Panc1 (cell line): ENCODE measurements around the gene CATSPERB. TPM values are rescaled to one million over a fixed set of nuclear protein-coding genes. Genes with fewer than 3 reads are reported as not detected.

Source experiments
- ATAC-seq: fragments of 200-7000 bp; cut with Tn5 transposase; 2 replicates; pipeline ENCODE4 v1.9.1; 2020; ENCODE audit warnings: mild to moderate bottlenecking, moderate library complexity
- BruUV-seq: library from RNA; stranded (reverse); fragments of 400-500 nt; replicated peaks from 2 replicates; lab custom pipeline; 2021; lab: Mats Ljungman, UMichigan
- CTCF ChIA-PET: fragments of 300-600 bp; sonication (Branson Sonifier 250); formaldehyde crosslinking; loops from one replicate; lab custom pipeline; 2022; ENCODE audit warnings: antibody characterized with exemption; lab: Charles Lee
- POLR2A ChIA-PET: fragments of 300-600 bp; sonication (Branson Sonifier 250); formaldehyde crosslinking; loops from one replicate; lab custom pipeline; 2022; ENCODE audit warnings: antibody characterized with exemption; lab: Charles Lee
- DNase-seq: peaks from one replicate; pipeline ENCODE4 v3.0.0-alpha.2; 2010; ENCODE audit warnings: low read depth, low spot score
- H3K27ac ChIP-seq: 2 replicates; pipeline ENCODE4 v1.5.1; 2011; ENCODE audit warnings: mild to moderate bottlenecking, low read length, inconsistent platforms
- H3K27me3 ChIP-seq: fragments of 200-500 bp; sonication (Bioruptor generic); 2 replicates; pipeline ENCODE4 v1.6.0; 2014; ENCODE audit warnings: low read length, inconsistent platforms; ENCODE audit not compliant: control insufficient read depth, insufficient read depth
- H3K36me3 ChIP-seq: fragments of 200-500 bp; sonication (Bioruptor generic); 2 replicates; pipeline ENCODE4 v1.5.1; 2014; ENCODE audit warnings: inconsistent platforms, mild to moderate bottlenecking, low read length, moderate library complexity; ENCODE audit not compliant: control insufficient read depth, insufficient read depth
- H3K4me1 ChIP-seq: 2 replicates; pipeline ENCODE4 v1.5.1; 2011; ENCODE audit warnings: inconsistent platforms, mild to moderate bottlenecking, low read length, moderate library complexity; ENCODE audit not compliant: control insufficient read depth, insufficient read depth
- H3K4me3 ChIP-seq, 2 experiments: 2 replicates each; pipeline ENCODE4 v1.5.1; 2011 to 2012; ENCODE audit warnings: low read depth in 2 of 2, low read length in 2 of 2, mild to moderate bottlenecking in 2 of 2, inconsistent platforms in 1 of 2, moderate library complexity in 1 of 2
- H3K9me3 ChIP-seq: fragments of 200-500 bp; sonication (Bioruptor generic); 2 replicates; pipeline ENCODE4 v1.5.1; 2014; ENCODE audit warnings: low read depth, mild to moderate bottlenecking, inconsistent platforms, low read length, moderate library complexity; ENCODE audit not compliant: control insufficient read depth, insufficient read depth
- CTCF ChIP-seq: fragments of 450-650 bp; IDR thresholded peaks from 2 replicates; pipeline ENCODE4 v1.5.1; 2017; ENCODE audit warnings: mild to moderate bottlenecking
- POLR2AphosphoS5 ChIP-seq: IDR thresholded peaks from 2 replicates; pipeline ENCODE4 v1.6.1; 2012; ENCODE audit warnings: mild to moderate bottlenecking, low read depth, low read length, moderate library complexity
- REST ChIP-seq, 2 experiments: IDR thresholded peaks; 2 replicates each; pipeline ENCODE4 v1.6.1; 2011 to 2012; ENCODE audit warnings: low read depth in 2 of 2, control low read depth in 1 of 2, low read length in 1 of 2, mild to moderate bottlenecking in 1 of 2, moderate library complexity in 1 of 2; ENCODE audit not compliant: insufficient read depth in 1 of 2
- SIN3A ChIP-seq: IDR thresholded peaks from 2 replicates; pipeline ENCODE4 v1.6.1; 2012; ENCODE audit warnings: low read depth, mild to moderate bottlenecking, low read length, moderate library complexity, borderline replicate concordance; ENCODE audit not compliant: insufficient read depth
- TCF7L2 ChIP-seq: IDR thresholded peaks from 2 replicates; pipeline ENCODE4 v1.6.1; 2011; ENCODE audit warnings: mild to moderate bottlenecking, low read depth, low read length, inconsistent platforms
- in situ Hi-C: cut with HindIII; loops from 2 replicates; pipeline ENCODE4 v1.10.0; 2016; ENCODE audit warnings: low sequenced_read_pairs, low pct_unique_long_range_greater_than_20kb
- intact Hi-C: fragments of 100-400 bp; cut with micrococcal nuclease; formaldehyde crosslinking; loops from one replicate; pipeline ENCODE4 v1.10.0; 2022; ENCODE audit not compliant: unreplicated experiment
- total RNA-seq: library from RNA; stranded (reverse); gene quantifications from one replicate; pipeline ENCODE4 v1.2.1, GENCODE V29; 2021; ENCODE audit not compliant: unreplicated experiment

Gene CATSPERB
- total RNA-seq, 1 experiment from 2014 or later: not detected

- Histone ChIP-seq H3K36me3 (no peaks in the 10 kb centered on the region), H3K27ac (no peak overlapping the region), H3K9me3 (no peaks in the 10 kb centered on the region), H3K4me1 (no peaks in the 10 kb centered on the region), H3K27me3 (no peaks in the 10 kb centered on the region; the same call in 1 of the 2 replicates), H3K4me3 (no peak overlapping the region)
- CTCF ChIA-PET: no interaction called here
- DNase-seq (no peak), ATAC-seq (no peak)
- POLR2A ChIA-PET: no interaction called here
- TF ChIP-seq REST (IDR thresholded peaks at IDR 0.05; ENCODE audit: insufficient read depth in 1 of 2, low read depth in 2 of 2, low read length in 1 of 2) (no peak), POLR2AphosphoS5 (no peak), CTCF (no peak), SIN3A (no peak), TCF7L2 (no peak)
- in situ Hi-C loops (no loop called here), intact Hi-C loops (no loop called here)
- no TSS peak for BruUV-seq
These were observed 198.3 kb downstream of the CATSPERB start for GRCh38 chr14:91533623-91534022.

Other genes starting within 250 kb of the CATSPERB start
- gene PPP4R3A, start 221.8 kb downstream of the CATSPERB start, total RNA-seq: 54.8 TPM
- gene TC2N, start 135.4 kb upstream of the CATSPERB start, total RNA-seq: 0.49 TPM
- gene FBLN5, start 215.6 kb upstream of the CATSPERB start, total RNA-seq: 0.23 TPM